Eye (tissue), 1 donor: ENCODE data around the gene MSX2.

Source experiments
- DNase-seq: peaks from one replicate; pipeline ENCODE4 v3.0.0-alpha.2; 2015

Gene MSX2

DNA sequence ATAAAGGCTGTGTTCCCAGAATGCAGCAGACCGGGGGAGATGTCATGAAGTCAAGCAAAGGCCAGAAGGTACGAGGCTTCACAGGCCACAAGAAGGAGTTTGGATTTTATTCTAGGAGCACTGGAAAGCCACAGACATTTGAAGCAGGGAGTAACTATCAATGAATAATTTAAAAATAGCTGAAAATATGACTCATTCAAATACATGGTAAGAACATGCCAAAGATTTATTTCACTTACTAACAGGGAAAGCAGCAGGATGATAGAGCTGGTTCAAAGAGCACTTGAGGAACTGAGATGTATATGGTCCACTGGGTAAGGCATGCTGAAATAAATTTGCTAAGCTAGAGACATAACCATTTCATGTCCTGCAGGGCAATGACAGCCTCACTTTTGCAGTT is 53.2 kb downstream of the MSX2 start:
- no peak for DNase-seq
